ENCODE results near the gene RAD51AP1.
A peak's percentile ranks its signal among the peaks of the same experiment; 100 is the strongest.
"Not testable (repeated sequence)": the region's sequence is repeated elsewhere in the genome, so short reads cannot be mapped to it uniquely, and the experiment has no call there.

Gene RAD51AP1

DNA sequence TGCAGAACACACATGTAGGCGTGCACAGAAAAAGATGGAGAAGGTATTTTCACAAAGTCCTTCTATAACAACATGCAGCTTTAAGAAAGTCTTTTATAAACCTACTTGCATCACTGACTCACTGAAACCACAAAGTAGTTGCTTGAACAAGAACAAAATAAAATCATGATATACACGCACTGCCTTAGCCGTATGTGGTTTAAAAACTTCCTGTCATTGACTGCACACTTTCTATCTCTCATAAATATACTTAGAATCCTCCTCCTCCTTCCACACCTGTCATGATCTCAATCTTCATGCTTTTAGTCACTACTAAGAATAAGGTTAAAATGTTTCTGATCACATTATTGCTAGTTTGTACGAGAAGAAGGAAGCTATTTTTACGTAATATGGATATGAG is 31.8 kb upstream of the RAD51AP1 start:
- H3K27ac ChIP-seq (ENCODE audit: low read length, poor library complexity, severe bottlenecking) = no peak overlapping the region
- H2BK12ac ChIP-seq (ENCODE audit: low read length in 2 of 2) = no peak overlapping the region
- no peak overlapping the region for H2AFZ ChIP-seq (ENCODE audit: low read depth, low read length)
- WGBS = 61% methylated on average over 5 of the region's 5 CpGs
- H3K79me1 ChIP-seq (replicated peaks; ENCODE audit: low read length, poor library complexity, severe bottlenecking) = peaks cover 1% of the 10 kb centered on the region
- no peak overlapping the region for H2BK5ac ChIP-seq (ENCODE audit: low read depth, low read length, poor library complexity, severe bottlenecking)
- H3K27me3 ChIP-seq (ENCODE audit: control insufficient read depth in 1 of 2, insufficient read depth in 1 of 2, low read length in 2 of 2) = no peaks in the 10 kb centered on the region
- no peak overlapping the region for H4K91ac ChIP-seq (ENCODE audit: low read length)
- no peak overlapping the region for H4K8ac ChIP-seq (ENCODE audit: low read length)
- no peaks in the 10 kb centered on the region for H3K4me1 ChIP-seq (ENCODE audit: control insufficient read depth, insufficient read depth, low read depth, low read length)
- no peaks in the 10 kb centered on the region for H3K9me3 ChIP-seq (ENCODE audit: control insufficient read depth, low read length)
- no peak overlapping the region for H3K4ac ChIP-seq (ENCODE audit: low read depth in 1 of 2, low read length in 2 of 2)
- H3K23ac ChIP-seq (ENCODE audit: low read length in 2 of 2) = no peak overlapping the region
- no peak overlapping the region for H2AK5ac ChIP-seq (ENCODE audit: low read length, severe bottlenecking)
- H3K36me3 ChIP-seq (ENCODE audit: control insufficient read depth in 1 of 2, insufficient read depth in 2 of 2, low read depth in 1 of 2, low read length in 2 of 2) = peaks cover 0 to 42% of the 10 kb centered on the region in 2 experiments
- H2BK15ac ChIP-seq (ENCODE audit: low read depth, poor library complexity, severe bottlenecking) = no peak overlapping the region
- no peak overlapping the region for H3K9ac ChIP-seq (ENCODE audit: low read length)
- no peak overlapping the region for H3K18ac ChIP-seq (ENCODE audit: low read depth in 1 of 2, low read length in 2 of 2)
- H2BK120ac ChIP-seq (ENCODE audit: low read depth, low read length) = no peak overlapping the region
- no peak overlapping the region for H3K4me3 ChIP-seq (ENCODE audit: insufficient read depth in 1 of 2, low read depth in 1 of 2, low read length in 2 of 2)
- H3K14ac ChIP-seq (ENCODE audit: low read length in 2 of 2) = no peak overlapping the region
- DNase-seq = peak; percentile 72
- no peak overlapping the region for H3K4me2 ChIP-seq (ENCODE audit: low read length, poor library complexity, severe bottlenecking)

DNA sequence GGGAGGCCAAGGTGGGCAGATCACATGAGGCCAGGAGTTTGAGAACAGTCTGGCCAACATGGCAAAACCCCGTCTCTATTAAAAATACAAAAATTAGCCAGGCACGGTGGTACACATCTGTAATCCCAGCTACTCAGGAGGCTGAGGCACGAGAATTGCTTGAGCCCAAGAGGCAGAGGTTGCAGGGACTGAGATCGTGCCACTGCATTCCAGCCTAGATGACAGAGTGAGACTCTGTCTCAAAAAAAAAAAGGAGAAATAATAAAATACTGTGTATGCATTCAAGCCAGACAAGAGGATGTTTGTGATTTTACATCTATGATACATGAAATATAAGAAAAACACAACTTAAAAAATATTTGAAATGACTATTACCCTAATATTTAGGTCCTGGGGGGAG is 30.2 kb upstream of the RAD51AP1 start:
- not testable (repeated sequence) for H2BK15ac ChIP-seq (ENCODE audit: low read depth, poor library complexity, severe bottlenecking); H3K18ac ChIP-seq (ENCODE audit: low read depth in 1 of 2, low read length in 2 of 2); H4K8ac ChIP-seq (ENCODE audit: low read length); H2BK5ac ChIP-seq (ENCODE audit: low read depth, low read length, poor library complexity, severe bottlenecking); H2AFZ ChIP-seq (ENCODE audit: low read depth, low read length); H3K4ac ChIP-seq (ENCODE audit: low read depth in 1 of 2, low read length in 2 of 2); H3K4me3 ChIP-seq (ENCODE audit: insufficient read depth in 1 of 2, low read depth in 1 of 2, low read length in 2 of 2); H3K9me3 ChIP-seq (ENCODE audit: control insufficient read depth, low read length); H3K23ac ChIP-seq (ENCODE audit: low read length in 2 of 2); H2AK5ac ChIP-seq (ENCODE audit: low read length, severe bottlenecking); H3K14ac ChIP-seq (ENCODE audit: low read length in 2 of 2); DNase-seq; H2BK120ac ChIP-seq (ENCODE audit: low read depth, low read length); H3K9ac ChIP-seq (ENCODE audit: low read length); H2BK12ac ChIP-seq (ENCODE audit: low read length in 2 of 2); H3K27me3 ChIP-seq (ENCODE audit: control insufficient read depth in 1 of 2, insufficient read depth in 1 of 2, low read length in 2 of 2); H3K4me2 ChIP-seq (ENCODE audit: low read length, poor library complexity, severe bottlenecking); H3K79me1 ChIP-seq (replicated peaks; ENCODE audit: low read length, poor library complexity, severe bottlenecking); H3K27ac ChIP-seq (ENCODE audit: low read length, poor library complexity, severe bottlenecking); H4K91ac ChIP-seq (ENCODE audit: low read length); H3K4me1 ChIP-seq (ENCODE audit: control insufficient read depth, insufficient read depth, low read depth, low read length)
- peaks cover 0 to 26% of the 10 kb centered on the region in 2 experiments for H3K36me3 ChIP-seq (ENCODE audit: control insufficient read depth in 1 of 2, insufficient read depth in 2 of 2, low read depth in 1 of 2, low read length in 2 of 2)
- WGBS = 94% methylated on average over 4 of the region's 4 CpGs

GRCh38 chr12:4509269-4509668 is 29.4 kb upstream of the RAD51AP1 start:
- not testable (repeated sequence) for H2BK15ac ChIP-seq (ENCODE audit: low read depth, poor library complexity, severe bottlenecking); H3K23ac ChIP-seq (ENCODE audit: low read length in 2 of 2); H2AK5ac ChIP-seq (ENCODE audit: low read length, severe bottlenecking); H4K8ac ChIP-seq (ENCODE audit: low read length); H3K79me1 ChIP-seq (replicated peaks; ENCODE audit: low read length, poor library complexity, severe bottlenecking); H3K4me2 ChIP-seq (ENCODE audit: low read length, poor library complexity, severe bottlenecking); H3K14ac ChIP-seq (ENCODE audit: low read length in 2 of 2); H2BK120ac ChIP-seq (ENCODE audit: low read depth, low read length); H2AFZ ChIP-seq (ENCODE audit: low read depth, low read length); H3K9ac ChIP-seq (ENCODE audit: low read length); H3K18ac ChIP-seq (ENCODE audit: low read depth in 1 of 2, low read length in 2 of 2); H3K4me1 ChIP-seq (ENCODE audit: control insufficient read depth, insufficient read depth, low read depth, low read length); H3K27ac ChIP-seq (ENCODE audit: low read length, poor library complexity, severe bottlenecking); H3K27me3 ChIP-seq (ENCODE audit: control insufficient read depth in 1 of 2, insufficient read depth in 1 of 2, low read length in 2 of 2); H3K4ac ChIP-seq (ENCODE audit: low read depth in 1 of 2, low read length in 2 of 2); H4K91ac ChIP-seq (ENCODE audit: low read length); H3K9me3 ChIP-seq (ENCODE audit: control insufficient read depth, low read length); DNase-seq; H3K4me3 ChIP-seq (ENCODE audit: insufficient read depth in 1 of 2, low read depth in 1 of 2, low read length in 2 of 2); H2BK12ac ChIP-seq (ENCODE audit: low read length in 2 of 2); H2BK5ac ChIP-seq (ENCODE audit: low read depth, low read length, poor library complexity, severe bottlenecking)
- WGBS = no CpG with 5 or more reads among the region's 12 CpGs
- H3K36me3 ChIP-seq (ENCODE audit: control insufficient read depth in 1 of 2, insufficient read depth in 2 of 2, low read depth in 1 of 2, low read length in 2 of 2) = peaks cover 0 to 18% of the 10 kb centered on the region in 2 experiments

- no peaks in the 10 kb centered on the region for H3K9me3 ChIP-seq (ENCODE audit: control insufficient read depth, low read length)
- H3K79me1 ChIP-seq (replicated peaks; ENCODE audit: low read length, poor library complexity, severe bottlenecking) = peaks cover 15% of the 10 kb centered on the region
- H3K9ac ChIP-seq (ENCODE audit: low read length) = no peak overlapping the region
- WGBS = 60% methylated on average over 4 of the region's 5 CpGs
- H3K23ac ChIP-seq (ENCODE audit: low read length in 2 of 2) = no peak overlapping the region
- H2BK12ac ChIP-seq (ENCODE audit: low read length in 2 of 2) = no peak overlapping the region
- H2AK5ac ChIP-seq (ENCODE audit: low read length, severe bottlenecking) = no peak overlapping the region
- H3K14ac ChIP-seq (ENCODE audit: low read length in 2 of 2) = no peak overlapping the region
- DNase-seq = peak; percentile 31
- H2BK120ac ChIP-seq (ENCODE audit: low read depth, low read length) = no peak overlapping the region
- no peak overlapping the region for H3K18ac ChIP-seq (ENCODE audit: low read depth in 1 of 2, low read length in 2 of 2)
- no peak overlapping the region for H2BK5ac ChIP-seq (ENCODE audit: low read depth, low read length, poor library complexity, severe bottlenecking)
- H3K4me2 ChIP-seq (ENCODE audit: low read length, poor library complexity, severe bottlenecking) = no peak overlapping the region
- H3K27me3 ChIP-seq (ENCODE audit: control insufficient read depth in 1 of 2, insufficient read depth in 1 of 2, low read length in 2 of 2) = no peaks in the 10 kb centered on the region
- peak overlapping the region; percentile 17 for H3K27ac ChIP-seq (ENCODE audit: low read length, poor library complexity, severe bottlenecking)
- no peaks in the 10 kb centered on the region for H3K4me1 ChIP-seq (ENCODE audit: control insufficient read depth, insufficient read depth, low read depth, low read length)
- H2BK15ac ChIP-seq (ENCODE audit: low read depth, poor library complexity, severe bottlenecking) = no peak overlapping the region
- H4K8ac ChIP-seq (ENCODE audit: low read length) = no peak overlapping the region
- no peak overlapping the region for H2AFZ ChIP-seq (ENCODE audit: low read depth, low read length)
- H3K36me3 ChIP-seq (ENCODE audit: control insufficient read depth in 1 of 2, insufficient read depth in 2 of 2, low read depth in 1 of 2, low read length in 2 of 2) = peaks cover 7 to 52% of the 10 kb centered on the region in 2 experiments
- no peak overlapping the region for H3K4me3 ChIP-seq (ENCODE audit: insufficient read depth in 1 of 2, low read depth in 1 of 2, low read length in 2 of 2)
- H3K4ac ChIP-seq (ENCODE audit: low read depth in 1 of 2, low read length in 2 of 2) = no peak overlapping the region
- H4K91ac ChIP-seq (ENCODE audit: low read length) = no peak overlapping the region
These were observed 20.5 kb upstream of the RAD51AP1 start for GRCh38 chr12:4518106-4518728.
